ENCODE measurements around the gene SOBP.
A peak's percentile ranks its signal among the peaks of the same experiment; 100 is the strongest.

Gene SOBP

DNA sequence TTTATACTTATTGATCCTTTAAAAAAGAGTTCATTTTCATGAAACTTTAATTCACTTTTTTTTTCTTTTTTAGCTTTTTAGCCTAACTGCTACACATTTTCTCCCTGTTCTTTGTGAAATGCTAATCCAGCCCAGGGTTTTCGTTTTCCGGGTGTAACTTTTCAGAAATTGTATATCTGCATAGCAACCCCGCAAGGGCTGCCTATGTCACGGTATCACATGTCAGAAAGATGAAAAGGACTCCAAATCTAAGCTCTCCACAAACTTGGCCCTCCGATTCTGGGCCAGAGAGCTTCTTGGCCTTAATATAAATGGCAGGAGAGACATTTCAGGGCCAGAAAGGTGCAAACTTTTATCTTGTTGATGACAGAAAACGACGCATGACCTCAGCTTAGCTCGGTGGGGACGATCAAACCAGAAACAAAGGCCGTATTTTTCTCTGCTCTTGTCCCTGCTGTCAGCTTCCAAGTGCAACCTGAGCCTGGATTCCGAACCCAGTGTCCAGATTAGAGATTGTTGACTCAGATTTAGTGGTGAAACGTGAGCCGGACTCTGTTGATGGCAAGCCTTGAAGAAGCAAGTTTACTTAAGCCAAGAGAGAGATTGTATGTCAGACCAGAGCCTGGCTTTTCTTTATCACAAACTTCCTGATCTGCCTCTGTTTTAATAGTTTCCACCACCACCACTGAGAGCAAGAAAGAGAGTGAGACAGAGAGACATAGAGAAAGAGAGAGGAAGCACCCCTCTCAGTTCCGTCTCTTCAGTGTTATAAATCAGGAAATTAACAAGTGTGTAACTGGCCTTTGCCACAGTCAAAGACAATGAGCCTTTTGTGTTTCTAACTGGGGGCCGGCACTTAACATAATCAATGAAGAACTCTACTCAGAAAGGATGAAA, 176.4 kb downstream of the SOBP start:
- H3K27ac Mint-ChIP-seq = peak overlapping the region; percentile 94 to 97 (median 95)
- no peaks in the 10 kb centered on the region for H3K9me3 Mint-ChIP-seq
- H3K4me1 Mint-ChIP-seq = peaks cover 89% of the 10 kb centered on the region
- no peaks in the 10 kb centered on the region for H3K27me3 Mint-ChIP-seq (ENCODE audit: low read depth)
- TF ChIP-seq, protein P1, sequence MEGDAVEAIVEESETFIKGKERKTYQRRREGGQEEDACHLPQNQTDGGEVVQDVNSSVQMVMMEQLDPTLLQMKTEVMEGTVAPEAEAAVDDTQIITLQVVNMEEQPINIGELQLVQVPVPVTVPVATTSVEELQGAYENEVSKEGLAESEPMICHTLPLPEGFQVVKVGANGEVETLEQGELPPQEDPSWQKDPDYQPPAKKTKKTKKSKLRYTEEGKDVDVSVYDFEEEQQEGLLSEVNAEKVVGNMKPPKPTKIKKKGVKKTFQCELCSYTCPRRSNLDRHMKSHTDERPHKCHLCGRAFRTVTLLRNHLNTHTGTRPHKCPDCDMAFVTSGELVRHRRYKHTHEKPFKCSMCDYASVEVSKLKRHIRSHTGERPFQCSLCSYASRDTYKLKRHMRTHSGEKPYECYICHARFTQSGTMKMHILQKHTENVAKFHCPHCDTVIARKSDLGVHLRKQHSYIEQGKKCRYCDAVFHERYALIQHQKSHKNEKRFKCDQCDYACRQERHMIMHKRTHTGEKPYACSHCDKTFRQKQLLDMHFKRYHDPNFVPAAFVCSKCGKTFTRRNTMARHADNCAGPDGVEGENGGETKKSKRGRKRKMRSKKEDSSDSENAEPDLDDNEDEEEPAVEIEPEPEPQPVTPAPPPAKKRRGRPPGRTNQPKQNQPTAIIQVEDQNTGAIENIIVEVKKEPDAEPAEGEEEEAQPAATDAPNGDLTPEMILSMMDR (IDR thresholded peaks at IDR 0.05; ENCODE audit: unreplicated experiment in 3 of 3) = no peak
- peak overlapping the region; percentile 7 to 34 (median 8) for H3K4me3 Mint-ChIP-seq
- H3K36me3 Mint-ChIP-seq (ENCODE audit: low read depth) = peaks cover 6% of the 10 kb centered on the region

DNA sequence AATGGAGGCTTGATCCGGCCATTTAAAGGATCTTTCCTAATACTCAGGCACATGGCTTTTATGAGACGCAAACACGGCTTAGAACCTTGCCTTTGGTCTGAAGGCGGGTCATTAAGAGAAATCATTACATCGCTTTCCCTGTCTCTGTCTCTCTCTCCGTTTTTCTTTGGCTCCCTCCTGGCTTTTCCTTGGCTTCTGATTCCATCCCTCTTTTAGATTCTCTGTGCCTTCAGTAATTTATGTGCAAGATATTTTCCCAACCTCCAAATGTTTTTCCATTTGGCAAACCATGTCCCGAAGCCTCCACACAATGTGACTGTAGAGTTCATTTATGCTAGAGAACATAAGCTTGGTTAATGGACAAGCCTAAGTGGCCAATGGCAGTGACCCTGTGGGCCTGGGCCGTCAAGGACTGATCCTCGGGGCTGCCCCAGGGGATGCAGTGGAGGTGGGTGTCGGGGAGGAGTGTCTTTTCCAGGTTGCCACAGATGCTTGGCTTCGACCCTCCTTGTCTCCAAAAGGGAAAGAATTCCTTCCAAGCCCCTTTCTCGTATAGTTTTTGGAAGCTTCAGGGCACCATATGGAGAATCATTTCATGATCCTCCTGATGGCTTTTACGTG, 177.2 kb downstream of the SOBP start:
- Mint-ChIP-seq H3K4me3 (peak overlapping the region in 2 of 3 experiments; percentile 14 to 44), H3K36me3 (ENCODE audit: low read depth) (peaks cover 3% of the 10 kb centered on the region), H3K4me1 (peaks cover 92% of the 10 kb centered on the region), H3K27me3 (ENCODE audit: low read depth) (no peaks in the 10 kb centered on the region), H3K9me3 (no peaks in the 10 kb centered on the region), H3K27ac (peak overlapping the region; percentile 94 to 97 (median 95))
- TF ChIP-seq, protein P1 (IDR thresholded peaks at IDR 0.05; ENCODE audit: unreplicated experiment in 3 of 3) = no peak

DNA sequence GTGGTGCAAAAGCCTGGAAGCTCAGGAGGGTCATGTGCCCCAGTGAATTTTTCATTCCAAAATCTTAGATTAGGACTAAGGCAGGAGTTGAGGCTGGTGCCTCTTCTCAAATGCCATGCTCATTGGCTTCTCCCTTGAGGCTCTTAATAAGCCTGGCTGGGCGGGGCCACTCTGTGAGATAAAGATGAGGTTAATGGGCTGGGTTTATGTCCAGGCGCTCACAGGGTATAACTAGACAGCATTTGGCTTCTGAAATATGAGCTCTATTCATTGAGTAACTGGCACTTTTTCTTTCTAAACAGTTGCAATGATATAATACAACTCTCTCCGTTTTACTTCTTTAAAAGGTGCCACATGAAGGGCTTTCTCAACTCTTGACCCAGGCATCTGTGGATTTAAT, 177.9 kb downstream of the SOBP start:
- TF ChIP-seq, protein P1 (IDR thresholded peaks at IDR 0.05; ENCODE audit: unreplicated experiment in 3 of 3) = no peak
- Mint-ChIP-seq H3K9me3 (no peaks in the 10 kb centered on the region), H3K4me3 (no peak overlapping the region), H3K27ac (peak overlapping the region; percentile 94 to 97 (median 95)), H3K36me3 (ENCODE audit: low read depth) (no peaks in the 10 kb centered on the region), H3K4me1 (peaks cover 90% of the 10 kb centered on the region), H3K27me3 (ENCODE audit: low read depth) (no peaks in the 10 kb centered on the region)

DNA sequence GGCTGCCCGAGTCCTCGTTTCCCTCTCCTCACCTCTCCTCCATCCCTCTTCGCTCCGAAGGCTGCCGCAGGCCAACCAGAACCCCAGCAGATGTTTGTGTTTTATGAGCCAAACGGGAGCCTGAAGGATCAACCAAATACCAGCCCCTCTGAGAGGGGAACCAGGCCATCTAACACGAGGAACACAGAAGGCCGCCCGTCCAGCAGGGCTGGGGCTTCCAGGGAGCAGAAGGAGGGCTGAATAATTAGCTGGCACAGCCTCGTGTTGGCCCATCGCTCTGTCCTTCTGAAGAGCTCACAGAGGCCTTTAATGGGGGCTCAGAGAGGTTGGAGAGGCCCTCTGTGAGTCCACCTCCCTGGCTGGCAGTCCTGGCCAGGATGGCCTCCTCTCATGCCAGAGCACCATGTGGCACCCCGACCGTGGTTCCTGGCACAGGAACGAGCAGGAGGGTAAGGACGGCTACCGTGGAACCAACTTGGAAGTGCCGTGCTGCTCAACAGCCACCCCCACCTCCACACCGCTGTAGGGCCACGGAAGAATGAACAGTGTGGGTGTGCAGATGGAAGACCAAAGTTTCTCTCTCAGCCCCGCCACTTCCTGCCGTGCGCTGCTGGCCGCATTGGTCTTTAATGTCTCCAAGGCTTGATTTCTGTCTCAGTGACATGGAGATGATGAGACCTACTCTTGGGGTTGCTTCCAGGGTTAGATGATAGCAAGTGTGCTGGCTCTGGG, 179.0 kb downstream of the SOBP start:
- Mint-ChIP-seq H3K4me1 (peaks cover 87% of the 10 kb centered on the region), H3K36me3 (ENCODE audit: low read depth) (no peaks in the 10 kb centered on the region), H3K9me3 (no peaks in the 10 kb centered on the region), H3K27ac (peak overlapping the region; percentile 74 to 97 (median 83)), H3K27me3 (ENCODE audit: low read depth) (no peaks in the 10 kb centered on the region), H3K4me3 (no peak overlapping the region)
- TF ChIP-seq, protein P1 (IDR thresholded peaks at IDR 0.05; ENCODE audit: unreplicated experiment in 3 of 3) = no peak

DNA sequence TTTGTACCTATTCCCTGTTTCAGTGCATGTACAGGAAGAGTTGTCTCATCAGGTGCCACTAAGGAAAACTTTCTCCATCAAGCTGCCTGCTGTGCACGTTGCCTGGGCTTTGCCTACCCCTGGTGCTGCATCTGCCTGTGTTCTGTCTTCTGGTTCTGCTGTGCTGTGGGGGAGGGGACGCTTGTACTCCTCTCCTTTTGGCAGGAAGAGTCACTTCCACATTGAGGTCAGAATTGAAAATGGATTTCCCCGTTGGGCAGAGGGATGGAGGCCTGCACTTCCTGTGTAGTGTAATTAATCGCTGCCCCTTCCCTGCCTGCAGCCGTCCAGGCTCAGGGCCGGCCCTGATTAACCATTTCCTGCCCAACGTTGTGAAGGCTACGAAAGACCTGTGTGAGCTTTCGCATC, 180.9 kb downstream of the SOBP start:
- Mint-ChIP-seq H3K9me3 (no peaks in the 10 kb centered on the region), H3K36me3 (ENCODE audit: low read depth) (no peaks in the 10 kb centered on the region)

More for the DNA sequence above, 180.9 kb downstream of the SOBP start:
- Mint-ChIP-seq H3K27me3 (ENCODE audit: low read depth) (no peaks in the 10 kb centered on the region), H3K4me3 (peak overlapping the region in 2 of 3 experiments; percentile 9 to 24), H3K27ac (peak overlapping the region; percentile 91 to 94 (median 91)), H3K4me1 (peaks cover 81% of the 10 kb centered on the region)
- TF ChIP-seq, protein P1 (IDR thresholded peaks at IDR 0.05; ENCODE audit: unreplicated experiment in 3 of 3) = no peak

Data from nephron (organoid).